HG03457 (cell line): ENCODE measurements around the gene AFM.

Source experiments
- ATAC-seq: cut with Tn5 transposase; IDR thresholded peaks from one replicate; pipeline ENCODE4 v1.9.1; 2021; ENCODE audit warnings: moderate number of reproducible peaks; ENCODE audit not compliant: unreplicated experiment

The AFM gene, protein sequence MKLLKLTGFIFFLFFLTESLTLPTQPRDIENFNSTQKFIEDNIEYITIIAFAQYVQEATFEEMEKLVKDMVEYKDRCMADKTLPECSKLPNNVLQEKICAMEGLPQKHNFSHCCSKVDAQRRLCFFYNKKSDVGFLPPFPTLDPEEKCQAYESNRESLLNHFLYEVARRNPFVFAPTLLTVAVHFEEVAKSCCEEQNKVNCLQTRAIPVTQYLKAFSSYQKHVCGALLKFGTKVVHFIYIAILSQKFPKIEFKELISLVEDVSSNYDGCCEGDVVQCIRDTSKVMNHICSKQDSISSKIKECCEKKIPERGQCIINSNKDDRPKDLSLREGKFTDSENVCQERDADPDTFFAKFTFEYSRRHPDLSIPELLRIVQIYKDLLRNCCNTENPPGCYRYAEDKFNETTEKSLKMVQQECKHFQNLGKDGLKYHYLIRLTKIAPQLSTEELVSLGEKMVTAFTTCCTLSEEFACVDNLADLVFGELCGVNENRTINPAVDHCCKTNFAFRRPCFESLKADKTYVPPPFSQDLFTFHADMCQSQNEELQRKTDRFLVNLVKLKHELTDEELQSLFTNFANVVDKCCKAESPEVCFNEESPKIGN

DNA sequence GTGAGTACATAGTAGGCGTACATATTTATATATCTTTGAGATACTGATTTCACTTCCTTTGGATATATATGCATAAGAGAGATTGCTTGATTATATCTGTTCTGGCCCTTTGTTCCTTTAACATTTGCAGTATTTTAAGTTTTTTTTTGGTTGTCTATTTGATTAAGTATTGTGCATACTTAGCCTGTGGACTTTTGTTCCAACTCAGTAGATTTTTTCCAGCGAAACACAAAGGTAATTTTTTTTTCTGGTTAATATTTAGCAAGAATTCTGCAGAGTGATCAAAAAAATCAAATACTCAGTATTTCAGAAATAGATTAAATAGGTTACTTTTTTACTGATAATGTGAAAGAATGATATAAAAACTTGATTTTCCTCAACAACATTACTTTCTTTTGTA lies at the start of gene AFM:
Gene AFM (plus strand): TSS at position 388 of the 400 bp plus-strand sequence. CDS start 31 bp downstream, outside the sequence.
- no peak for ATAC-seq

DNA sequence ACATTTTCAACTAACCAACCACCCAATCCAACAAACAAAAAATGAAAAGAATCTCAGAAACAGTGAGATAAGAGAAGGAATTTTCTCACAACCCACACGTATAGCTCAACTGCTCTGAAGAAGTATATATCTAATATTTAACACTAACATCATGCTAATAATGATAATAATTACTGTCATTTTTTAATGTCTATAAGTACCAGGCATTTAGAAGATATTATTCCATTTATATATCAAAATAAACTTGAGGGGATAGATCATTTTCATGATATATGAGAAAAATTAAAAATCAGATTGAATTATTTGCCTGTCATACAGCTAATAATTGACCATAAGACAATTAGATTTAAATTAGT lies 49.8 kb upstream of the AFM start:
- no peak for ATAC-seq

DNA sequence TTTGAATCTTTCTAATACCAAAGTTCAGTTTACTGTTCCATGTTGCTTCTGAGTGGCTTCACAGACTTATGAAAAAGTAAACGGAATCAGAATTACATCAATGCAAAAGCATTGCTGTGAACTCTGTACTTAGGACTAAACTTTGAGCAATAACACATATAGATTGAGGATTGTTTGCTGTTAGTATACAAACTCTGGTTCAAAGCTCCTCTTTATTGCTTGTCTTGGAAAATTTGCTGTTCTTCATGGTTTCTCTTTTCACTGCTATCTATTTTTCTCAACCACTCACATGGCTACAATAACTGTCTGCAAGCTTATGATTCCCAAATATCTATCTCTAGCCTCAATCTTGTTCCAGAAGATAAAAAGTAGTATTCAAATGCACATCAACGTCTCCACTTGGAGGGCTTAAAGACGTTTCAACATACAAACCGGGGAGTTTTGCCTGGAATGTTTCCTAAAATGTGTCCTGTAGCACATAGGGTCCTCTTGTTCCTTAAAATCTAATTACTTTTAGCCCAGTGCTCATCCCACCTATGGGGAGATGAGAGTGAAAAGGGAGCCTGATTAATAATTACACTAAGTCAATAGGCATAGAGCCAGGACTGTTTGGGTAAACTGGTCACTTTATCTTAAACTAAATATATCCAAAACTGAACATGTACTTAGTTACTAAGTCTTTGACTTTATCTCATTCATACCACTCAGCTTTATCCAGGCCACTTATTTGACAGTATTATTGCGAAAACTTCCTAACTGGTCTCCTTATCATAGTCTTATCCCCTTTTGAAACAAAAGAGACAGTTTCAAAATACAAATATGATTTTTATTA lies 49.2 kb upstream of the AFM start:
- ATAC-seq, result no peak

DNA sequence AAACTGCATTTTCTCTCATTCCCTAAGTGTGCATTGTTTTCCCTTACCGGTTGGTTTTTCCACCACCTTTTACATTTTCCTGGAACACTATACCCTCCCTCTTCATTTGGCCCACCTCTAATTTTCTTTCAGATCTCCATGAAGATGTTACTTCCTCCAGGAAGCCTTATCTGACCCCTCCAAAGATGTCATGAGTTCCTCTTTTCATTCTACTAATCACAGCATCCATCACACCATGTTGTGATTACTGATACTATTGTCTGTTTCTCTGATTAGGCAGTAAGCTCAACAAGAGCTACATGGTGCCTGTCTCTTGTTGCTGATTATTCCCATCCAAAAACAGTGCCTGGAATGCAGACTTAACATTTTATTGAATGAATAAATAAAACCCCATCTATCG lies 48.4 kb upstream of the AFM start:
- no peak for ATAC-seq

DNA sequence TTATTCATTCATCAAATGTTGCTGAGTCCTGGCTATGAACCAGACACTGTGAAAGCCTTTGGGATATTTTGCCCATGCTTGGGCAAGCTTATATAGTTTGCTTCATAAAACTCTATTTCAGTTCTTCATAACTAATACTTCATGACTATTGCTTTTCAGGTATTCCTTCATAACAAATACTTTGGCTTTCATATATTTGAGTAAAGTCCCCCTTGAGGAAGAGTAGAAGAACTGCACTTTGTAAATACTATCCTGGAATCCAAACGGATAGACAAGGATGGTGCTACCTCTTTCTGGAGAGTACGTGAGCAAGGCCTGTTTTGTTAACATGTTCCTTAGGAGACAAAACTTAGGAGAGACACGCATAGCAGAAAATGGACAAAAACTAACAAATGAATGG lies 47.2 kb upstream of the AFM start:
- ATAC-seq, result no peak

DNA sequence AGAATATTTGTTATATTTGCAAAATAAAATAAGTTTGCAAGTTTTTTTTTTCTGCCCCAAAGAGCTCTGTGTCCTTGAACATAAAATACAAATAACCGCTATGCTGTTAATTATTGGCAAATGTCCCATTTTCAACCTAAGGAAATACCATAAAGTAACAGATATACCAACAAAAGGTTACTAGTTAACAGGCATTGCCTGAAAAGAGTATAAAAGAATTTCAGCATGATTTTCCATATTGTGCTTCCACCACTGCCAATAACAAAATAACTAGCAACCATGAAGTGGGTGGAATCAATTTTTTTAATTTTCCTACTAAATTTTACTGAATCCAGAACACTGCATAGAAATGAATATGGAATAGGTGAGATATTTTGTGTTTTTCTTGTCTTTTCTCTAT lies 45.6 kb upstream of the AFM start, which contains the start of gene AFP:
Gene AFP (plus strand): TSS at position 238 of the 400 bp plus-strand sequence. CDS start 42 bp downstream, at position 280.
- no peak for ATAC-seq

DNA sequence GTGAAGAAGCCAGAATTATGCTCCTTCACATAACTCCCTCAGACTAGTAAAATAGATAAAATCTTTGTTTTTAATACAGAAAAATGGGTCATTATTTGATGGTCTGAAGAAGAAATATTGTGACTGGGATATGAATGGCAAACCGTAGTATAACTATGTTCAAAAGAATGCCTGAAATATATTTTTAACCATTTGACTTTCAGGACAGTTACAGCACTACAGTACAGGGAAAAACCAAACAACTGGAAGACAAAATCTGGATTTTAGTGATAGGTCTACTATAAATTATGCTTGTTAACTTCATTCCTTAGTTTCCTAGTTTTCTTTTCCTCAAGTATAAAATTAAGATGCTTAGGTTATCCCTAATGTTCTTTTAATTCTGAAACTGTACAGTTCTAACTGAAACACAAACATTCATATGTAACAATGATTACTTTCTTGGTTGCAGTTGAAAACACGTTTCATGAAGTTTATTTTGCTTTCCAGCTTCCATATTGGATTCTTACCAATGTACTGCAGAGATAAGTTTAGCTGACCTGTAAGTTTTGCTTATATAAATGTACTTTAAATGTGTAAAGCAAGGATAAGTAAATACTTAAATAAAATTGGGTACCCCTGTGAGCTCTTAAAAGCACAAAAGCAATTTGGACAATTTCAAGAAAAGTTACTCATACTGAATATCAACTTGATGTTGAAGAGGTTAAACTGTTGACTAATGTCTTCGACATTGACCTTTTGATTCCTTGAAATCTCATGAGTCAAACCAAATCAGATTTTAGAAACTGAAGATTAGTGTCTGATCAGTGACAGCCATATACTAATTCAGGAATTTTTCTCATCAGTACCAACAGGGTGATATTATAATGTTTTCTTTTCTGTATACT lies 44.6 kb upstream of the AFM start:
- ATAC-seq, result no peak

DNA sequence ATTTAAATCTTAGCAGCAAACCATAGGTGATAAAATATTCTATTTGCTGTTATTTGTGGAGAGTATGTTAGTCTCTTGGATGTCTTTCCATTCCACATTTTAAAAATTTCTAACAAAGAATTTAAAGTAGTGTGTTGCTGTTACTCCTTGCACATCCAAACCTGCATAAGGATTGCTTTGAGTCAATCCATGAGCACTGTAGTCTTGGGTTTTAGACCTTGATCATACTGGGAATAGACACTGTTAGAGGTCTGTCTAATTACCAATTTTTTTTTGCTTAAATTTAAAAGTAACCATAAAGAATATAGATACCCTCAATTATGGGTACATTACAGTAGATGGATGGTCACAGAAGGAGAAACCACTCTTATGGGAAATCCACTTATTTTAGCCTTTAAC lies 44.0 kb upstream of the AFM start:
- no peak for ATAC-seq

DNA sequence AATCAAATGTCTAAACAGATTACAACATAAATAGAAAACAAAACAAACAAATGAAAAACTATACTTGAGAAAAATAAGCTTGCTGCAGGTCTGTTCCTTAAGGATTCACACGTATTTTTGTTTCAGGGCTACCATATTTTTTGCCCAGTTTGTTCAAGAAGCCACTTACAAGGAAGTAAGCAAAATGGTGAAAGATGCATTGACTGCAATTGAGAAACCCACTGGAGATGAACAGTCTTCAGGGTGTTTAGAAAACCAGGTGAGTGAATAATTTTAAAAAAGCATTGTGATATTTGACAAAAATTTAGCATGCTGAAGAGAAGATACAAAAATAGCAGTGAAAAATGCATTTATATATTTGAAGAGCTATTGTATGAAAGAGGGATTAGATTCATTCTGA lies 43.5 kb upstream of the AFM start:
- ATAC-seq, result no peak

DNA sequence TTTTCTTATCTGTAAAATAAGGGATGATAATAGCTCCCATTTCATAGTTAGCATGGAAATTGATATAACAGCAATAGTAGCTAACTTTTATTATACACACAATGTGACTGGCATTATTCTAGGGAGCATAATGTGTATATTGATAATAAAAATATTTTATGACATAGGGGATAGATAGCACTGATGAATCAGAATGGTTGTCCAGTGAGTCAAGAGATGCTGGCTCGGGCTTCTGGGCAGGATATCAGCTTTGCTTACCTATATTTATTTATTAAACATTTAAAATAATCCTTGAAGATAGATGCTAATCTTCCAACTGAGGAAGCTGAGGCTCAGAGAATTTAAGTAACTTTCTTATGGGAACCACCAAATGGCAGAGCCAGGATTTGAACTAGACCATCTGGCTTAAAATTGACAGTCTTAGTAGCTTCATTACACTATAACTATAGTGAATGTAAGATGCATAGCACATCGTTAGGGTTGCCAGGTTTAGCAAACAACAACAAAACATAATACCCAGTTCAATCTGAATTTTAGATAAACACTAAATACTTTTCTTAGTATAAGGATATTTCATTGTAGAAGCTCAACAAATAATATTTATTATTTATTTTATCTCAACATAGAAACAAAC lies 42.8 kb upstream of the AFM start:
- no peak for ATAC-seq

DNA sequence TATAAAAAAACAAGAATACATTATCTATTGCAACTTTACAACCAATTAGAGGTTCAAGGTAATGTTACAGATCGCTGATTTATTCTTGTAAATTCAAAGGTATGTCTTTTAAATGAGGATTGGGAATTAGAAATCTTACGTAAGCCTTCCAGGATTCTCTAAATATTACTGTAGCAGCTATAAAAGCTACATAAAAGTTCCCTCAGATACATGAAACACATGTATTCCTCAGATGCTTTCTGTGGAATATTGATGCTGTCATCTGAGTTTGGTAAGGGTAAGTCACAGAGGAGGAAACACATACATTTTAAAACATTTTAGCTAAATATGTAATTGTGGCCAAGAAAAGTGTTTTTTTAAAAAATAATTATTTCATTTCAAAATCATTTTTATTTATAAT lies 42.1 kb upstream of the AFM start:
- ATAC-seq, result no peak

DNA sequence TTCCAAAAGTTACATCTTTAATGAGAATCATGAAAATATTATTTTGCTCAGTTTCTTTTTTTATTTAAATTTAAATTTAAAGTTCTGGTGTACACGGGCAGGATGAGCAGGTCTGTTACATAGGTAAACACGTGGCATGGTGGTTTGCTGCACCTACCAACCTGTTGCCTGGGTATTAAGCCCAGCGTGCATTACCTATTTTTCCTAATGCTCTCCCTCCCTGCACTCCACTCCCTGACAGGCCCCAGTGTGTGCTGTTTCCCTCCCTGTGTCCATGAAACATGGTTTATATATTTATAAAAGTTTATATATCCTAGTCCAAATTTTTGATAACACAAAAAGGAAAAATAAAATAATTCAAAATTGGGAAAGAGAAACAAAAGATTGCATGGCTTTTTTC lies 41.6 kb upstream of the AFM start:
- ATAC-seq, result no peak

DNA sequence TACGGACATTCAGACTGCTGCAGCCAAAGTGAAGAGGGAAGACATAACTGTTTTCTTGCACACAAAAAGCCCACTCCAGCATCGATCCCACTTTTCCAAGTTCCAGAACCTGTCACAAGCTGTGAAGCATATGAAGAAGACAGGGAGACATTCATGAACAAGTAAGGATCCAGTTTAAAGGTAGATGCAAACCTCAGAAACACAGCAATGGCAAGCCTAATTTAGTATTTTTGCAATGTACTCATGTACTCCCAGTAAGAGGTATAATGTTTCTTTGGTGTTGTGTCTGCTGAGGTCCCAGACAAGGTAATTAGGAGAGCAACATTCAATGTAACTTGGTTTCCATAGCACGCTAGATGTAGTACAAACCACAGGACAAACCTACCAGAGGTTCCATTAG lies 40.9 kb upstream of the AFM start:
- no peak for ATAC-seq

DNA sequence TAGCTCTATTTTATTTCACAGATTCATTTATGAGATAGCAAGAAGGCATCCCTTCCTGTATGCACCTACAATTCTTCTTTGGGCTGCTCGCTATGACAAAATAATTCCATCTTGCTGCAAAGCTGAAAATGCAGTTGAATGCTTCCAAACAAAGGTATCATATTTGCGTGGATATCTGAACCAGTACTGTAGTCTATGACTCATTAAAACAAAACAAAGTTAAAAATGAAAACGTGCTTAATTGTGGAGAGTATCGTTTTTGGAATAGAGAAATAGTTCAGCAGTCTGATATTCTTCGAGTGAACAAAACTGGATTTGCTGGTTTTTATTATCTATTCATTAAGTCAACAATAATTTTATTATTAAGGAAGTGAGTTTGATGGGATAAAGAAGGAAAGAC lies 39.3 kb upstream of the AFM start:
- ATAC-seq, result no peak

DNA sequence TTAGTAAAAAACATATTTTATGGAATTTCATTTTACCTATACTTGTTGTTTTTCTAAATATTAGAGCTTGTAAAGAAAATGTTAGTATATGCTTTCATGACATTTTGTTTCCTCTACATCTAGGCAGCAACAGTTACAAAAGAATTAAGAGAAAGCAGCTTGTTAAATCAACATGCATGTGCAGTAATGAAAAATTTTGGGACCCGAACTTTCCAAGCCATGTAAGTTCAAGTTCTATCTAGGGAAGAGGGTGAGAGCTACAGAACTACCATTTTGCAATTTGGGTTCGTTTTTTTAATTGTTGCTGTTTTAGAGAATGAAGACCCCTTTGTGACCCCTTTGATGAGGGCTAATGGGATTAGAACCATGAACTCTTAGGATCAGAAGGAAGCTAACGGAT lies 38.3 kb upstream of the AFM start:
- ATAC-seq, result no peak

DNA sequence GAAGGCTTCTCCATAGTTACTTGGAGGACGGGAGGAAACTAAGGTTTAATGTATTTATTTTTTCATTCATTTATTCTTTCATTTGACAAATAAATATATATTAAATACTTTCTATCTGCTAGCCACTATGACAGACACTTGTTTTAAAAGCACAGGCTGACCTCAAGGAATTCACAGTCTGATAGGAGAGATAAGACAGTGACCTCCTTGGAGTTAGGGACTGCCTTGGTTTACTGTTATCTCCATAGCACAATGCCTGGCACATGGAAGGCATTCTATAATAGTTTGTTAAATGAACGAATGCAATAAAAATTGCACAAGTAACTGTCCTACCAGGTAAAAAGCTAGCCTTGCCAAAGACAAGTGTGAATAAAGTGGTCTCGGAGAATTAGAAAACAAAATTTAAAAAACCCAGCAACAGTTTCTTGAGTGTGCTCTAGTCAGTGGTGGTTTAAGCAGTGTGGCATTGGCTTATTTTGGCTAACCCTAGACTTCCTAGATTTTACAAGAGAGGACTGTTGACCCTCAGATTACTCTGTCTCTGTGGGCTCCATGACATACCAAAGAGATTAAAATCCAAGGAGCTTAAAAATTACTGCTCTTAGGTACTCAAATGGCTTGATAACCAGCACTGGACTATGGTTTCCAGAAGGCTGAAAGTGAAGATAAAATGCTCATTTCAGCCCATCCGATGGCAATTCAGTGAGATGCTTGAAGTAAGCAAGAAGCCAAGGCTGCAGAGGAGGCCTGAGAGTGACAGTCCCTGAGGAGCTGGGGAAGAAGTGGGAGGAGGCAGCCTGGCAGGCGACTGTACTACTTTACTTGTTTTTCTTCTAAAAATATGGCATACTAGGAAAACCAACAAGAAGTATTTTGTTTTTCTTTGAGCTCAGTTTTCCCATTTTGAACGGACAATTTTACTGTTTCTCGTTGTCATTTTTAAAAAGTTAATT lies 35.9 kb upstream of the AFM start:
- ATAC-seq, result no peak

DNA sequence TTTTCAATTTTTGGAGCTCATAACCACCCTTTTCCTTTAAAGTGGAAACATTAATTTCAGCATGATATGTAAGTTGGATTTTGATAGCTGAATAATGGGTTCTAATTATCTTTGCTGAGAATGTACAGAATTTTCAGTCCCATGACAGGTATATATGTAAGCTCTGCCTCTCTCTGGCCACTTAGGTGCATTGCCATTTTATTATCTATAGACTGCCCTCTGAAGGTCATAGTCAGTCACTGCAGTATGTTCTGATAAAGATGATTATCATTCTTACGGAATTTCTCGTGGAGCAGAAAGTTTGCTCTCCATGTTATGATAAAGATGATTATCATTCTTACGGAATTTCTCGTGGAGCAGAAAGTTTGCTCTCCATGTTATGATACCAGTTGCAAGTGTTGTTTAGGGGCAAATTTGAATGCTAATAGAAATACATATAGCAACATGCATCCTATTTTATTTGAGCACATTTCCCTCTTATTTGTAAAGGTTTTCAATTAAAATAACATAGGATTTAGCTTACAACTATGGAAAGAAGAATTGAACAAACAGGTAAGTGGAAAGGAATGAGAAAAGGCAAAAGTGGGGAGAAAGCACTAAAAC lies 35.1 kb upstream of the AFM start:
- peak; percentile 99 for ATAC-seq

DNA sequence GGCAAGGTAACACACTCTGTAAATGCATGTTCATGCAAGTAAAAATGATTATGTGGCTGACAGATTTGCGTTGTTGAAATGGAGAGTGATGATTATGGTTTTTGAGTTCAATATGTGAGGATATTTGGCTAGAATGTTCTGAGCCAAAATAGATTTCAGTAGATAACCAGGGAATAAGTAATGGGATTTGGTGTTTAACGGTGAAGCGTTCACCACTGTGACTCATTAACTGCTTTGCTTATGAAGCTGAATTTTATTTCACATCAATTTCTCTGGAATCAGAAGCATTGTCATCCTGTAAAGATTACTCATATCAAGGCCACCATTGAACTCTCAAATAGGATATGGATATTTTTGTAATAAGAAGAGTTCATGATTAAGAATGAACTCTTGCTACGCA lies 33.9 kb upstream of the AFM start:
- ATAC-seq, result no peak
